DMS53 treated with DMSO at 0.1 percent for 48 hours (cell line): ENCODE measurements around the gene IGSF8.

Experiments
- DNase-seq: peaks from one replicate; lab custom pipeline; 2025; ENCODE audit not compliant: unreplicated experiment; lab: John Stamatoyannopoulos, UW

The IGSF8 gene

GRCh38 chr1:160090760-160091159 lies 7.7 kb downstream of the IGSF8 start:
- DNase-seq: no peak

DNA sequence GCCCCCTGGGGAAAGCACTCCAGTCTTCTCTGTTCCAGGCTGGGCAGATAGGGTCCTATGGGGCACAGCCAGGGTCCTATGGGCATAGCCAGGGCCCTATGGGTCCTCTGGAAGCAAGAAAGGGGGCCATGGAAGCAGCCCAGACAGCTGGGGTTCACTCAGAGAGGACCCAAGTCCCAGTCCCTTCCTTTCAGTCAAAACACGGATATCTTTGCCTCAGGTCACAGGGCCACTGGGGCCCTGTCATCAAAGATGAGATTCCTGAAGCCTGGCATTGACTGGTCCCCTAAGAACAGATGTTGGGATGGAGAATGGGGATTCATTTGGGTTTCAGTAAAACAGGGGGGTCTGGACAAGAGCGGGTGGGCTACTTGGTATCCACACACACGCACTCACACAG lies 8.5 kb downstream of the IGSF8 start:
- no peak for DNase-seq

DNA sequence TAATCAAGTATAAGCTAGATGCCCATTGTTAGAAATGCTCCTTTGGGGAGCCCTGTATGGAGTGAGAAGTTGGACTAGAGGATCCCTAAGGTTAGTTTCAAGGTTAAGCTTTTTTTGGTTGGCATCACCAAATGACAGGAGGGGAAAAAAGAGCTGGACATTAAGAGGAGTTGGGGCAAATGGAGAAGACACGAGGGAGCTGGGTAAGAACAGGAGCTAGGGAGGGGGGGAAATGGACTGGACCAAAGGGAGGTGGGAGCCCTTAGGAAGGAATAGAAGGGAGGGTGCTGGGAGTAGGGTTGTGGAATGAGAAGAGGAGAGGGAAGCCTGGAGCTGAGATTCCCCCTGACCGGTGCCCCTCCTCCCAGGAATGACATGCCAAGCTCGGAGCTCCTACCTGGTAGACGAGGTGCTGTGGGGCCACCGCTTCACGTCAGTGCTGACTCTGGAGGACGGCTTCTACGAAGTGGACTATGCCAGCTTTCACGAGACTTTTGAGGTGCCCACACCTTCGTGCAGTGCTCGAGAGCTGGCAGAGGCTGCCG lies 11.2 kb downstream of the IGSF8 start:
- no peak for DNase-seq

- no peak for DNase-seq
Observed at GRCh38 chr1:160086456-160086892, 11.9 kb downstream of the IGSF8 start.

- peak; percentile 63 for DNase-seq
Observed at GRCh38 chr1:160085686-160086455, 12.5 kb downstream of the IGSF8 start.

- no peak for DNase-seq
Observed at GRCh38 chr1:160084771-160085321, 13.6 kb downstream of the IGSF8 start.

DNA sequence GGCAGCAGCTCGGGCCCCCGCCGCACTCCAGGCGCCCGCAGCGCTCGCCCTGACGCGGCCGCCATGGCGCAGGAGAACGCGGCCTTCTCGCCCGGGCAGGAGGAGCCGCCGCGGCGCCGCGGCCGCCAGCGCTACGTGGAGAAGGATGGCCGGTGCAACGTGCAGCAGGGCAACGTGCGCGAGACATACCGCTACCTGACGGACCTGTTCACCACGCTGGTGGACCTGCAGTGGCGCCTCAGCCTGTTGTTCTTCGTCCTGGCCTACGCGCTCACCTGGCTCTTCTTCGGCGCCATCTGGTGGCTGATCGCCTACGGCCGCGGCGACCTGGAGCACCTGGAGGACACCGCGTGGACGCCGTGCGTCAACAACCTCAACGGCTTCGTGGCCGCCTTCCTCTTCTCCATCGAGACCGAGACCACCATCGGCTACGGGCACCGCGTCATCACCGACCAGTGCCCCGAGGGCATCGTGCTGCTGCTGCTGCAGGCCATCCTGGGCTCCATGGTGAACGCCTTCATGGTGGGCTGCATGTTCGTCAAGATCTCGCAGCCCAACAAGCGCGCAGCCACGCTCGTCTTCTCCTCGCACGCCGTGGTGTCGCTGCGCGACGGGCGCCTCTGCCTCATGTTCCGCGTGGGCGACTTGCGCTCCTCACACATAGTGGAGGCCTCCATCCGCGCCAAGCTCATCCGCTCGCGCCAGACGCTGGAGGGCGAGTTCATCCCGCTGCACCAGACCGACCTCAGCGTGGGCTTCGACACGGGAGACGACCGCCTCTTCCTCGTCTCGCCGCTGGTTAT lies 14.2 kb downstream of the IGSF8 start:
- peak; percentile 86 for DNase-seq

DNA sequence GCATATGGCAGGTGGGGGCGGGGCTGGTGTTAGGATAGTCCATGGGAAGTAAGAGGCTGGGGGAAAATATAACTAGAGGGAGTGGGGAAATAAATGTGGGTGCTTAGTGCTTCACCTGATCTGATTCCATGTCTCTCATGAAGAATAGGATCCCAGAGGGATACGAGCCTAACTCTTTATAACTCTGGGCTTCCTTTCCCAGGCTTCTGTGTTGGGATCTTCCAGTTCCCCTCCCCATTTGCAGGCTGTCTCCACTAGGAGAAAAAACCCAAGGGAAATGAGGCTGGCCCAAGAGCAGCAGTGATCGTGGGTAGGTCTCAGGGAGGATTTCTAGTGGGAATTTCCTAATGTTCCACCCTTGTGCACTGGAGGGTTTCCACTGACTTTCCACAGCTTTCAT lies 15.5 kb downstream of the IGSF8 start:
- DNase-seq: no peak

- no peak for DNase-seq
Observed at GRCh38 chr1:160082487-160082886, 15.9 kb downstream of the IGSF8 start.

- no peak for DNase-seq
Observed at GRCh38 chr1:160081261-160081936, 17.0 kb downstream of the IGSF8 start, which contains the start of gene KCNJ9. Gene KCNJ9 (plus strand): TSS chr1:160081538. CDS start chr1:160084031, 2,493 bp downstream.

DNA sequence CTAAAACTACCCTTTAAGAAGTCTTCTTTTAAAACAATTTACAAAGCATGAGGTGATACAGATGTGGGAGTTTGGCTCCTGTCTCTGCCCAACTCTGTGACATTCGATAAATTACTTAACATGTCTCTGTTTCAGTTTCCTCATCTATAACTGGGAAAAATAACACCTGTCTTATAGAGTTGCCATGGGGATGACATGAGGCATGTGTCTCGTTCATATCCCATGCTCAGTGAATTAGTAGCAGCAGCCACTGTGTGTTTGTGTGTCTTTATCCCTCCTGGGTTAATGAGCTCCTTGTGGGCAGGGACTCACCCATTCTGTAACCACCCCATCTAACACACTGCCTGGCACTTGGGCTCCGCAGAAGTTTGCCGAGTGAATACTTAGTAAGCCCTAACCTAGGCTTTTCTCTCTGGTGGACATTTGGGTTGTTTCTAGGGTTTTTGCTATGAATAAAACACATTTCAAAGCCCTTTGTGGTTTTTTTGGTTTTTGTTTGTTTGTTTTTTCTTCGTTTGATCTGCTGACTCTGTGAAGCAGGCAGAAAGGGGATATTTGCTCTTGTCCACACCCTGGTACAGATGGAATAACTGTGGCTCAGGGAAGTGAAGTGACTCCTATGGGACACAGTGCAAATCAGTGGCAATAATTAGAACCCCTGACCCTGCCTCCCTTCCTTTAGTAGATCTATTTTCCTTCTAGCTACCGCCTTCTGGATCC lies 17.9 kb downstream of the IGSF8 start:
- no peak for DNase-seq

DNA sequence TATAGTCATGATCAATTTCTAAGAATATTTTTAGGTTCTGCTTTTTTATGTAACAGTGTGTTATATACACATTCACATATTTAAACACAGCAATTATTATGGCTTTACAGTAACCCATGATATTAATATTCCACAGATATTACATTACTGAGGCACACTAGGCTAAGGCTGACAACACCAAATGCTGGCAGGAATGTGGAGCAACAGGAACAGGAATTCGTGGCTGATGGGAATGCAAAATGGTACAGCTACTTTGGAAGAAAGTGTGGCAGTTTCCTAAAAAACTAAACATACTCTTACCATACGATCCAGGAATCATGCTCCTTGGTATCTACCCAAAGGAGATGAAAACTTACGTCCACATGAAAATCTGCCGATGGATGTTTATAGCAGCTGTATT lies 19.0 kb downstream of the IGSF8 start:
- no peak for DNase-seq

GRCh38 chr1:160078512-160079195 lies 19.8 kb downstream of the IGSF8 start:
- DNase-seq: peak; percentile 41

- DNase-seq: no peak
Observed at GRCh38 chr1:160077486-160077885, 20.9 kb downstream of the IGSF8 start.

DNA sequence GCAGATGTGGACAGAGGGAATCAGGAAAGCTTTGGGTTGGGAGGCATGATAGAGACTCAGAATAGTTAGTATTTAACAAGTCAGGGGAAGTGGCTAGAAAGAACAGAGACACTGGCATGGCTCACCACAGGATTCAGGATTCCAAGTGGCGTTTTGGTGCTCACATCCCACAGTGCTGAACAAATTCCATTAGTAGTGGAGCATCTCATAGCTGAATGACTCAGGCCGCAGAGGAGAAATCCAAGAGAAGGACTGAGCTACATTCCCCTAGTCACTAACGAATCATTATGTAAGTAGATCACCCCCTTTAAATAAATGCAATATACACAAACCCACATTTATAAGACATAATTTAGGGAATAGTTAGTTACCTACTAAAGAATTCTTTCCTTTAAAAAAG lies 22.1 kb downstream of the IGSF8 start:
- DNase-seq: no peak

DNA sequence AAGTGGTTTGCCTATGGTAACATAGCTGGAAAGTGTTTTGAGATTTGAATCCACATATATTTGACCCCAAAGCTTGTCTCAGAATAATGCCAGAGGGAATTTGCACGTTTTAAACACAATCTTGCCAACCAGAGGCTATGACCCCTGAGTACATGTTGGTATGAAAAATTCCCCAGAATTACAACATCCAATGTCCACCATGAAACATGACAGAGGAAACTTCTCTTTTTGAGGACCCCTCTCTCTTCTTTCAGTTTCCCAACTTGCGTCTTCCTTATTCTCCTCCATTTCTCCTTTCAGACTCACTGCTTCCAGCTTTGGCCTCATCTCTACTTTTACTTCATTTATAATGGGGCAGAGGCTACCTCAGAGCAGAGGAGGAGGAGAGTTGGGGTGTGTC lies 22.6 kb downstream of the IGSF8 start:
- no peak for DNase-seq

- DNase-seq: no peak
Observed at GRCh38 chr1:160074865-160075264, 23.6 kb downstream of the IGSF8 start.

- no peak for DNase-seq
Observed at GRCh38 chr1:160071289-160071688, 27.1 kb downstream of the IGSF8 start.

- peak; percentile 32 for DNase-seq
Observed at GRCh38 chr1:160070243-160071163, 27.9 kb downstream of the IGSF8 start.
